HEK293 (cell line): ENCODE data around the gene MSTN.

Experiments
- SALL2 ChIP-seq: fragments of 450-650 bp; formaldehyde crosslinking; IDR thresholded peaks from 2 replicates; pipeline ENCODE4 v1.5.0; 2017; ENCODE audit warnings: missing biosample characterization, mild to moderate bottlenecking, missing genetic modification characterization, borderline replicate concordance
- ZBTB7A ChIP-seq: fragments of 450-650 bp; formaldehyde crosslinking; IDR thresholded peaks from 2 replicates; pipeline ENCODE4 v1.5.1; 2016; ENCODE audit warnings: low read depth, missing biosample characterization, missing genetic modification characterization
- ZBTB8A ChIP-seq: fragments of 450-650 bp; formaldehyde crosslinking; IDR thresholded peaks from 2 replicates; pipeline ENCODE4 v1.5.1; 2016; ENCODE audit warnings: missing biosample characterization, missing genetic modification characterization
- ZEB2 ChIP-seq: fragments of 450-650 bp; formaldehyde crosslinking; IDR thresholded peaks from 2 replicates; pipeline ENCODE4 v1.5.1; 2016; ENCODE audit warnings: missing biosample characterization, missing genetic modification characterization
- ZNF138 ChIP-seq: fragments of 450-650 bp; formaldehyde crosslinking; IDR thresholded peaks from 2 replicates; pipeline ENCODE4 v1.5.1; 2016; ENCODE audit warnings: missing biosample characterization, missing genetic modification characterization, borderline replicate concordance
- ZNF274 ChIP-seq, 2 experiments: fragments of 200-500 bp in 1 of 2; fragments of 450-650 bp in 1 of 2; sonication (Bioruptor generic) in 1 of 2; formaldehyde crosslinking in 1 of 2; IDR thresholded peaks; 2 replicates each; pipeline versions ENCODE4 v1.5.1 to v1.6.1; 2014 to 2016; ENCODE audit warnings: borderline replicate concordance in 1 of 2, inconsistent platforms in 1 of 2, low read length in 1 of 2, missing biosample characterization in 1 of 2, missing genetic modification characterization in 1 of 2
- ZNF350 ChIP-seq: fragments of 450-650 bp; formaldehyde crosslinking; IDR thresholded peaks from 2 replicates; pipeline ENCODE4 v1.5.0; 2017; ENCODE audit warnings: missing biosample characterization, mild to moderate bottlenecking, missing genetic modification characterization
- ZNF501 ChIP-seq: fragments of 450-650 bp; formaldehyde crosslinking; IDR thresholded peaks from 2 replicates; pipeline ENCODE4 v1.5.1; 2016; ENCODE audit warnings: missing biosample characterization, missing genetic modification characterization
- ZNF670 ChIP-seq: fragments of 450-650 bp; formaldehyde crosslinking; IDR thresholded peaks from 2 replicates; pipeline ENCODE4 v1.5.1; 2016; ENCODE audit warnings: missing biosample characterization, missing genetic modification characterization, low read depth
- ZNF701 ChIP-seq: fragments of 450-650 bp; formaldehyde crosslinking; IDR thresholded peaks from 2 replicates; pipeline ENCODE4 v1.5.1; 2016; ENCODE audit warnings: missing biosample characterization, missing genetic modification characterization
- TF ChIP-seq, protein P1 (sequence below): fragments of 450-650 bp; formaldehyde crosslinking; IDR thresholded peaks from 2 replicates; pipeline ENCODE4 v1.5.1; 2016; ENCODE audit warnings: missing biosample characterization, missing genetic modification characterization
- TF ChIP-seq, protein P2 (sequence below): fragments of 450-650 bp; formaldehyde crosslinking; IDR thresholded peaks from 2 replicates; pipeline ENCODE4 v1.5.1; 2016; ENCODE audit warnings: missing biosample characterization, missing genetic modification characterization
- TF ChIP-seq, protein P3 (sequence below): fragments of 450-650 bp; formaldehyde crosslinking; IDR thresholded peaks from 2 replicates; pipeline ENCODE4 v1.5.1; 2016; ENCODE audit warnings: missing biosample characterization, missing genetic modification characterization, low read depth
- TF ChIP-seq, protein P4 (sequence below): fragments of 450-650 bp; formaldehyde crosslinking; IDR thresholded peaks from 2 replicates; pipeline ENCODE4 v1.5.1; 2016; ENCODE audit warnings: missing biosample characterization, missing genetic modification characterization

DNA sequence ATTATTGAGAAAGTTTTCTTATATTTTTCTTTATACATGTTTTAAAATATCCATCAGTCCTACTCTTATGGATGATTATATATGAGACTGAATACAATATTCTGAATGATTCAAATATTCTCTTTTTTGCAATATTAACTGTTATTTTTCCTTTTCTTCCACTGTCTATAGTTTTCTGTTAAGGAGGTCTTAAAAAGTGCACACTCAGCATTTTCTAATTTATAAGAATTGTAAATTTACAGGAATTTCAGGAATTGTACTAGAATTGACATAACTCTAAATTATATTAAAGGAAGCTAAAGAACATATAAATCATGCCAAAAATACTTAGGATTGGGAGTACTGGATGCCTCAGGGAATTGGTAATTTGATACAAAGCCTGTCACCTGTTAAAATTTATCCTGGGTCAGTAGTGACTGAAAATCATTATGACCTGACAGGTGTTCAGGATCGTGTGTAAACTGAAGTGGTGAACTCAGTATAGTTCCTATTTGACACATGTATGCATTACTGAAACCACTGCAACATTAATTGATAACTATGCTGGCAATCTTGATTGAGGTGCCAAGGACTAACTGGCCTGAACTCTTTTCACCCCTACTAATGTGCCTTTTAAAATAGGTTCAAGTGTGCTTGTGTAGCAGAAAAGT is 30.4 kb downstream of the MSTN start:
- TF ChIP-seq ZNF274 (IDR thresholded peaks at IDR 0.05; ENCODE audit: low read length) (no peak), ZNF274 (tag by site-specific recombination; IDR thresholded peaks at IDR 0.05; ENCODE audit: borderline replicate concordance) (no peak), ZNF350 (tag by site-specific recombination) (no peak), ZNF501 (tag by site-specific recombination) (no peak), ZBTB7A (no peak), ZNF701 (tag by site-specific recombination) (no peak), SALL2 (tag by site-specific recombination) (no peak), ZNF670 (tag by site-specific recombination) (no peak), ZEB2 (tag by site-specific recombination) (no peak), ZBTB8A (tag by site-specific recombination) (no peak), ZNF138 (tag by site-specific recombination) (no peak)
- TF ChIP-seq, protein P1, sequence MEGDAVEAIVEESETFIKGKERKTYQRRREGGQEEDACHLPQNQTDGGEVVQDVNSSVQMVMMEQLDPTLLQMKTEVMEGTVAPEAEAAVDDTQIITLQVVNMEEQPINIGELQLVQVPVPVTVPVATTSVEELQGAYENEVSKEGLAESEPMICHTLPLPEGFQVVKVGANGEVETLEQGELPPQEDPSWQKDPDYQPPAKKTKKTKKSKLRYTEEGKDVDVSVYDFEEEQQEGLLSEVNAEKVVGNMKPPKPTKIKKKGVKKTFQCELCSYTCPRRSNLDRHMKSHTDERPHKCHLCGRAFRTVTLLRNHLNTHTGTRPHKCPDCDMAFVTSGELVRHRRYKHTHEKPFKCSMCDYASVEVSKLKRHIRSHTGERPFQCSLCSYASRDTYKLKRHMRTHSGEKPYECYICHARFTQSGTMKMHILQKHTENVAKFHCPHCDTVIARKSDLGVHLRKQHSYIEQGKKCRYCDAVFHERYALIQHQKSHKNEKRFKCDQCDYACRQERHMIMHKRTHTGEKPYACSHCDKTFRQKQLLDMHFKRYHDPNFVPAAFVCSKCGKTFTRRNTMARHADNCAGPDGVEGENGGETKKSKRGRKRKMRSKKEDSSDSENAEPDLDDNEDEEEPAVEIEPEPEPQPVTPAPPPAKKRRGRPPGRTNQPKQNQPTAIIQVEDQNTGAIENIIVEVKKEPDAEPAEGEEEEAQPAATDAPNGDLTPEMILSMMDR (tag by site-specific recombination) = no peak
- TF ChIP-seq, protein P2, sequence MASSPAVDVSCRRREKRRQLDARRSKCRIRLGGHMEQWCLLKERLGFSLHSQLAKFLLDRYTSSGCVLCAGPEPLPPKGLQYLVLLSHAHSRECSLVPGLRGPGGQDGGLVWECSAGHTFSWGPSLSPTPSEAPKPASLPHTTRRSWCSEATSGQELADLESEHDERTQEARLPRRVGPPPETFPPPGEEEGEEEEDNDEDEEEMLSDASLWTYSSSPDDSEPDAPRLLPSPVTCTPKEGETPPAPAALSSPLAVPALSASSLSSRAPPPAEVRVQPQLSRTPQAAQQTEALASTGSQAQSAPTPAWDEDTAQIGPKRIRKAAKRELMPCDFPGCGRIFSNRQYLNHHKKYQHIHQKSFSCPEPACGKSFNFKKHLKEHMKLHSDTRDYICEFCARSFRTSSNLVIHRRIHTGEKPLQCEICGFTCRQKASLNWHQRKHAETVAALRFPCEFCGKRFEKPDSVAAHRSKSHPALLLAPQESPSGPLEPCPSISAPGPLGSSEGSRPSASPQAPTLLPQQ (tag by site-specific recombination) = no peak
- TF ChIP-seq, protein P3, sequence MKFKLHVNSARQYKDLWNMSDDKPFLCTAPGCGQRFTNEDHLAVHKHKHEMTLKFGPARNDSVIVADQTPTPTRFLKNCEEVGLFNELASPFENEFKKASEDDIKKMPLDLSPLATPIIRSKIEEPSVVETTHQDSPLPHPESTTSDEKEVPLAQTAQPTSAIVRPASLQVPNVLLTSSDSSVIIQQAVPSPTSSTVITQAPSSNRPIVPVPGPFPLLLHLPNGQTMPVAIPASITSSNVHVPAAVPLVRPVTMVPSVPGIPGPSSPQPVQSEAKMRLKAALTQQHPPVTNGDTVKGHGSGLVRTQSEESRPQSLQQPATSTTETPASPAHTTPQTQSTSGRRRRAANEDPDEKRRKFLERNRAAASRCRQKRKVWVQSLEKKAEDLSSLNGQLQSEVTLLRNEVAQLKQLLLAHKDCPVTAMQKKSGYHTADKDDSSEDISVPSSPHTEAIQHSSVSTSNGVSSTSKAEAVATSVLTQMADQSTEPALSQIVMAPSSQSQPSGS (tag by site-specific recombination) = no peak
- TF ChIP-seq, protein P4, sequence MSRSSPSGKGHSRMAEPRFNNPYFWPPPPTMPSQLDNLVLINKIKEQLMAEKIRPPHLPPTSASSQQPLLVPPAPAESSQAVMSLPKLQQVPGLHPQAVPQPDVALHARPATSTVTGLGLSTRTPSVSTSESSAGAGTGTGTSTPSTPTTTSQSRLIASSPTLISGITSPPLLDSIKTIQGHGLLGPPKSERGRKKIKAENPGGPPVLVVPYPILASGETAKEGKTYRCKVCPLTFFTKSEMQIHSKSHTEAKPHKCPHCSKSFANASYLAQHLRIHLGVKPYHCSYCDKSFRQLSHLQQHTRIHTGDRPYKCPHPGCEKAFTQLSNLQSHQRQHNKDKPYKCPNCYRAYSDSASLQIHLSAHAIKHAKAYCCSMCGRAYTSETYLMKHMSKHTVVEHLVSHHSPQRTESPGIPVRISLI (tag by site-specific recombination) = no peak
